Activated naive CD4-positive, alpha-beta T cell treated with anti-CD3 and anti-CD28 coated beads, Interleukin-2, amount 50 U/mL, for 72 hours (primary cell): ENCODE measurements around the gene SLC35A4. TPM values are rescaled to one million over a fixed set of nuclear protein-coding genes. Genes with fewer than 3 reads are reported as not detected.
"Not testable (repeated sequence)": the region's sequence is repeated elsewhere in the genome, so short reads cannot be mapped to it uniquely, and the experiment has no call there.

ENCODE experiments used
- ATAC-seq, 2 donors: fragments of 150-1000 bp; cut with Tn5 transposase; 2 replicates each; pipeline ENCODE4 v1.10.0; 2021; ENCODE audit warnings: mild to moderate bottlenecking in 2 of 2, moderate library complexity in 2 of 2
- DNase-seq, 2 donors: peaks; one replicate each; pipeline ENCODE4 v3.0.0; 2021 to 2022; ENCODE audit warnings: low spot score in 2 of 2
- H3K27ac Mint-ChIP-seq, 2 donors: one replicate each; pipeline ENCODE4 v1.8.0; 2022; ENCODE audit warnings: mild to moderate bottlenecking in 2 of 2, mixed read lengths in 2 of 2
- H3K36me3 Mint-ChIP-seq, 2 donors: one replicate each; pipeline ENCODE4 v1.8.0; 2022; ENCODE audit warnings: mixed read lengths in 2 of 2
- H3K9me3 Mint-ChIP-seq, 2 donors: one replicate each; pipeline ENCODE4 v1.8.0; 2022; ENCODE audit warnings: mixed read lengths in 2 of 2
- total RNA-seq, 2 donors: library from RNA; stranded (reverse); gene quantifications; one replicate each; pipeline ENCODE4 v1.2.3, GENCODE V29; 2022

SLC35A4 gene
- total RNA-seq, 2 donors from 2014 or later, result 62.5 to 70.3 TPM

GRCh38 chr5:140600096-140600495 is 35.5 kb downstream of the SLC35A4 start:
- ATAC-seq, result no peak
- no peaks in the 10 kb centered on the region for H3K9me3 Mint-ChIP-seq
- DNase-seq, result no peak
- no peaks in the 10 kb centered on the region for H3K36me3 Mint-ChIP-seq
- H3K27ac Mint-ChIP-seq, result no peak overlapping the region

- Mint-ChIP-seq H3K9me3 (no peaks in the 10 kb centered on the region), H3K27ac (no peak overlapping the region), H3K36me3 (no peaks in the 10 kb centered on the region)
- no peak for ATAC-seq
- DNase-seq, result no peak
Observed at GRCh38 chr5:140602147-140602546, 37.5 kb downstream of the SLC35A4 start.

- not testable (repeated sequence) for DNase-seq, ATAC-seq, H3K27ac Mint-ChIP-seq, H3K36me3 Mint-ChIP-seq, H3K9me3 Mint-ChIP-seq
Observed at GRCh38 chr5:140603446-140603698, 38.7 kb downstream of the SLC35A4 start.

- no peak for ATAC-seq
- H3K36me3 Mint-ChIP-seq, result no peaks in the 10 kb centered on the region
- DNase-seq, result no peak
- no peaks in the 10 kb centered on the region for H3K9me3 Mint-ChIP-seq
- H3K27ac Mint-ChIP-seq, result no peak overlapping the region
Observed at GRCh38 chr5:140603734-140604133, 39.1 kb downstream of the SLC35A4 start.

GRCh38 chr5:140605879-140606278 is 41.3 kb downstream of the SLC35A4 start:
- ATAC-seq (no peak), DNase-seq (no peak)
- no peaks in the 10 kb centered on the region for H3K9me3 Mint-ChIP-seq
- no peaks in the 10 kb centered on the region for H3K36me3 Mint-ChIP-seq
- H3K27ac Mint-ChIP-seq, result no peak overlapping the region

- ATAC-seq (no peak), DNase-seq (no peak)
- Mint-ChIP-seq H3K27ac (no peak overlapping the region), H3K9me3 (no peaks in the 10 kb centered on the region), H3K36me3 (no peaks in the 10 kb centered on the region)
Observed at GRCh38 chr5:140607031-140607430, 42.4 kb downstream of the SLC35A4 start.

- peaks cover 0 to 6% of the 10 kb centered on the region in 2 donors for H3K36me3 Mint-ChIP-seq
- no peak overlapping the region for H3K27ac Mint-ChIP-seq
- DNase-seq (no peak), ATAC-seq (no peak)
- peaks cover 0 to 4% of the 10 kb centered on the region in 2 donors for H3K9me3 Mint-ChIP-seq
Observed at GRCh38 chr5:140608722-140609121, 44.1 kb downstream of the SLC35A4 start.

- DNase-seq (no peak), ATAC-seq (no peak)
- Mint-ChIP-seq H3K27ac (no peak overlapping the region), H3K36me3 (peaks cover 0 to 6% of the 10 kb centered on the region in 2 donors), H3K9me3 (peaks cover 0 to 4% of the 10 kb centered on the region in 2 donors)
Observed at GRCh38 chr5:140609126-140609525, 44.5 kb downstream of the SLC35A4 start.

GRCh38 chr5:140611020-140611521 is 46.4 kb downstream of the SLC35A4 start:
- Mint-ChIP-seq H3K36me3 (peaks cover 0 to 6% of the 10 kb centered on the region in 2 donors), H3K9me3 (peaks cover 0 to 4% of the 10 kb centered on the region in 2 donors), H3K27ac (no peak overlapping the region)
- ATAC-seq (no peak), DNase-seq (no peak)

Other genes starting within 250 kb of the SLC35A4 start
- gene HBEGF, start 218.2 kb upstream of the SLC35A4 start, total RNA-seq, result 10 to 100 TPM in 1 of 2 donors, 1 to 10 TPM in 1; 6.9 to 10.5 TPM
- under 1 TPM; 0.25 to 0.41 TPM for gene SLC4A9, start 204.6 kb upstream of the SLC35A4 start, total RNA-seq
- gene ANKHD1, start 163.0 kb upstream of the SLC35A4 start, total RNA-seq, result 100 to 1,000 TPM; 107 to 143 TPM
- gene EIF4EBP3, start 17.2 kb upstream of the SLC35A4 start, total RNA-seq, result 10 to 100 TPM; 13.0 to 14.8 TPM
- 10 to 100 TPM; 29.3 to 55.0 TPM for gene SRA1, start 7.4 kb upstream of the SLC35A4 start, total RNA-seq
- 10 to 100 TPM; 36.6 to 38.1 TPM for gene APBB3, start 230 bp upstream of the SLC35A4 start, total RNA-seq
- gene CD14, start 68.3 kb downstream of the SLC35A4 start, total RNA-seq, result 1 to 10 TPM in 1 of 2 donors, under 1 TPM in 1; 0.56 to 1.6 TPM
- 10 to 100 TPM; 28.7 to 30.2 TPM for gene TMCO6, start 74.6 kb downstream of the SLC35A4 start, total RNA-seq
- 10 to 100 TPM; 68.4 to 71.8 TPM for gene NDUFA2, start 82.8 kb downstream of the SLC35A4 start, total RNA-seq
- gene IK, start 83.0 kb downstream of the SLC35A4 start, total RNA-seq, result 100 to 1,000 TPM in 1 of 2 donors, 10 to 100 TPM in 1; 87.6 to 108 TPM
- 10 to 100 TPM; 32.5 to 36.3 TPM for gene WDR55, start 100.1 kb downstream of the SLC35A4 start, total RNA-seq
- gene DND1, start 108.7 kb downstream of the SLC35A4 start, total RNA-seq, result 1 to 10 TPM in 1 of 2 donors, under 1 TPM in 1; 0.82 to 3.4 TPM
- gene HARS1, start 126.5 kb downstream of the SLC35A4 start, total RNA-seq, result 10 to 100 TPM; 78.9 to 94.6 TPM
- gene HARS2, start 126.6 kb downstream of the SLC35A4 start, total RNA-seq, result 10 to 100 TPM; 29.8 to 34.1 TPM
- 10 to 100 TPM; 50.9 to 72.1 TPM for gene ZMAT2, start 135.6 kb downstream of the SLC35A4 start, total RNA-seq
- gene PCDHA1, start 221.3 kb downstream of the SLC35A4 start, total RNA-seq, result not detected
- under 1 TPM in 1 of 2 donors, not detected in 1; 0.09 TPM for gene PCDHA2, start 230.0 kb downstream of the SLC35A4 start, total RNA-seq
- not detected for gene PCDHA3, start 236.2 kb downstream of the SLC35A4 start, total RNA-seq
- not detected for gene PCDHA4, start 242.2 kb downstream of the SLC35A4 start, total RNA-seq